NCI-H1930 (cell line): Measurements from ENCODE around the gene NDUFA13.

Experiments used
- DNase-seq, 2 experiments: peaks; one replicate each; lab custom pipeline; 2025; lab: John Stamatoyannopoulos, UW

The NDUFA13 gene

GRCh38 chr19:19571071-19571786 lies 55.2 kb downstream of the NDUFA13 start:
- no peak for DNase-seq

- DNase-seq, result peak in 1 of 2 experiments; percentile 1
Measured at GRCh38 chr19:19575411-19575810, 59.4 kb downstream of the NDUFA13 start.
